A673 (cell line): ENCODE measurements around the gene TFCP2L1. TPM values are rescaled to one million over a fixed set of nuclear protein-coding genes. Genes with fewer than 3 reads are reported as not detected.

Experiments used
- BruUV-seq: library from RNA; stranded (reverse); fragments of 400-500 nt; replicated peaks from 2 replicates; lab custom pipeline; 2021; lab: Mats Ljungman, UMichigan
- CTCF ChIA-PET: fragments of 300-600 bp; sonication (Branson Sonifier 250); formaldehyde crosslinking; loops from one replicate; lab custom pipeline; 2022; ENCODE audit warnings: antibody characterized with exemption; lab: Charles Lee
- POLR2A ChIA-PET: fragments of 300-600 bp; sonication (Branson Sonifier 250); formaldehyde crosslinking; loops from one replicate; lab custom pipeline; 2022; ENCODE audit warnings: antibody characterized with exemption; ENCODE audit not compliant: low non-redundant PET; lab: Charles Lee
- DNase-seq: peaks from one replicate; pipeline ENCODE4 v3.0.0-alpha.2; 2015; ENCODE audit warnings: low spot score
- H3K27ac ChIP-seq: fragments of 200-600 bp; sonication (generic); 2 replicates; pipeline ENCODE4 v1.5.1; 2016; ENCODE audit warnings: mixed run types, low read depth, mild to moderate bottlenecking, mixed read lengths, antibody characterized with exemption, low read length; ENCODE audit not compliant: poor library complexity, severe bottlenecking
- H3K27me3 ChIP-seq: fragments of 200-600 bp; sonication (generic); replicated peaks from 2 replicates; pipeline ENCODE4 v1.6.1; 2017; ENCODE audit warnings: mixed run types, low read depth, mild to moderate bottlenecking, mixed read lengths, antibody characterized with exemption, low read length; ENCODE audit not compliant: insufficient read depth, poor library complexity
- H3K36me3 ChIP-seq: fragments of 200-600 bp; sonication (generic); 2 replicates; pipeline ENCODE4 v1.6.1; 2016; ENCODE audit warnings: mixed run types, mild to moderate bottlenecking, mixed read lengths, antibody characterized with exemption, low read length; ENCODE audit not compliant: insufficient read depth, poor library complexity, severe bottlenecking
- H3K4me1 ChIP-seq: fragments of 200-600 bp; sonication (generic); 2 replicates; pipeline ENCODE4 v1.6.1; 2017; ENCODE audit warnings: mixed run types, mild to moderate bottlenecking, mixed read lengths, antibody characterized with exemption, low read length; ENCODE audit not compliant: insufficient read depth, poor library complexity, severe bottlenecking
- H3K4me3 ChIP-seq: fragments of 200-600 bp; sonication (generic); 2 replicates; pipeline ENCODE4 v1.5.1; 2016; ENCODE audit warnings: low read depth, mixed run types, mild to moderate bottlenecking, mixed read lengths, low read length; ENCODE audit not compliant: poor library complexity, severe bottlenecking
- H3K9me3 ChIP-seq: fragments of 200-600 bp; sonication (generic); 2 replicates; pipeline ENCODE4 v1.6.1; 2016; ENCODE audit warnings: mixed run types, low read depth, mild to moderate bottlenecking, mixed read lengths, antibody characterized with exemption, low read length; ENCODE audit not compliant: poor library complexity, severe bottlenecking
- CTCF ChIP-seq: fragments of 300-800, 200-600 bp; sonication (generic); conservative IDR thresholded peaks from 2 replicates; pipeline ENCODE4 v1.5.1; 2017; ENCODE audit warnings: low read depth, mild to moderate bottlenecking, antibody characterized with exemption, low read length, moderate library complexity, mixed read lengths
- EZH2 ChIP-seq: fragments of 200-600 bp; sonication (generic); IDR thresholded peaks from 2 replicates; pipeline ENCODE4 v1.6.1; 2017; ENCODE audit warnings: borderline replicate concordance, low read depth, mild to moderate bottlenecking, mixed read lengths, antibody characterized with exemption, low read length; ENCODE audit not compliant: poor library complexity, severe bottlenecking
- intact Hi-C: fragments of 100-400 bp; cut with micrococcal nuclease; formaldehyde crosslinking; loops from one replicate; pipeline ENCODE4 v1.10.0; 2022; ENCODE audit not compliant: unreplicated experiment
- total RNA-seq: library from RNA; stranded (reverse); gene quantifications from 2 replicates; pipeline ENCODE4 v1.2.3, GENCODE V29; 2021

TFCP2L1 gene
- total RNA-seq, 1 experiment from 2014 or later = not detected

GRCh38 chr2:121173112-121173511 lies 111.9 kb downstream of the TFCP2L1 start:
- DNase-seq = no peak
- H3K4me3 ChIP-seq = no peak overlapping the region
- BruUV-seq = no TSS peak
- H3K4me1 ChIP-seq = no peaks in the 10 kb centered on the region
- ChIA-PET POLR2A (no interaction called here), CTCF (no interaction called here)
- no peaks in the 10 kb centered on the region for H3K36me3 ChIP-seq
- TF ChIP-seq CTCF = no peak
- TF ChIP-seq EZH2 = no peak
- no peaks in the 10 kb centered on the region for H3K27me3 ChIP-seq
- intact Hi-C loops = no loop called here
- no peaks in the 10 kb centered on the region for H3K9me3 ChIP-seq
- no peak overlapping the region for H3K27ac ChIP-seq

GRCh38 chr2:121172456-121172855 lies 112.5 kb downstream of the TFCP2L1 start:
- Histone ChIP-seq H3K36me3 (no peaks in the 10 kb centered on the region), H3K4me1 (no peaks in the 10 kb centered on the region), H3K27me3 (no peaks in the 10 kb centered on the region), H3K9me3 (no peaks in the 10 kb centered on the region), H3K4me3 (no peak overlapping the region), H3K27ac (no peak overlapping the region)
- BruUV-seq = no TSS peak
- TF ChIP-seq EZH2 (no peak), CTCF (no peak)
- CTCF ChIA-PET = no interaction called here
- intact Hi-C loops = no loop called here
- DNase-seq = no peak
- POLR2A ChIA-PET = no interaction called here

GRCh38 chr2:121171625-121172119 lies 113.3 kb downstream of the TFCP2L1 start:
- H3K36me3 ChIP-seq = no peaks in the 10 kb centered on the region
- ChIA-PET POLR2A (no interaction called here), CTCF (no interaction called here)
- BruUV-seq = no TSS peak
- TF ChIP-seq EZH2 = no peak
- no peak for TF ChIP-seq CTCF
- no peak for DNase-seq
- H3K27me3 ChIP-seq = no peaks in the 10 kb centered on the region
- no peak overlapping the region for H3K4me3 ChIP-seq
- intact Hi-C loops = no loop called here
- no peaks in the 10 kb centered on the region for H3K9me3 ChIP-seq
- H3K4me1 ChIP-seq = no peaks in the 10 kb centered on the region
- H3K27ac ChIP-seq = no peak overlapping the region
